NB4 (cell line): ENCODE data around the gene CYP2S1.
A peak's percentile ranks its signal among the peaks of the same experiment; 100 is the strongest.

Source experiments
- DNase-seq: peaks from one replicate; pipeline ENCODE4 v3.0.0; 2010; ENCODE audit warnings: low read depth
- H3K4me3 ChIP-seq: one replicate; pipeline ENCODE4 v1.5.1; 2011; ENCODE audit warnings: mild to moderate bottlenecking, low read depth, low read length, moderate library complexity
- MYC ChIP-seq: IDR thresholded peaks from 2 replicates; pipeline ENCODE4 v1.6.1; 2011; ENCODE audit warnings: low read depth, low read length
- POLR2A ChIP-seq: IDR thresholded peaks from 2 replicates; pipeline ENCODE4 v1.6.1; 2011; ENCODE audit warnings: mild to moderate bottlenecking; ENCODE audit not compliant: insufficient read length; ENCODE audit errors: extremely low read depth
- TF ChIP-seq, protein P1 (sequence below): IDR thresholded peaks from 2 replicates; pipeline ENCODE4 v1.6.1; 2011; ENCODE audit warnings: low read depth, low read length
- TF ChIP-seq, protein P2 (sequence below): IDR thresholded peaks from one replicate; pipeline ENCODE4 v1.5.1; 2012; ENCODE audit warnings: low read depth, low read length

The CYP2S1 gene

DNA sequence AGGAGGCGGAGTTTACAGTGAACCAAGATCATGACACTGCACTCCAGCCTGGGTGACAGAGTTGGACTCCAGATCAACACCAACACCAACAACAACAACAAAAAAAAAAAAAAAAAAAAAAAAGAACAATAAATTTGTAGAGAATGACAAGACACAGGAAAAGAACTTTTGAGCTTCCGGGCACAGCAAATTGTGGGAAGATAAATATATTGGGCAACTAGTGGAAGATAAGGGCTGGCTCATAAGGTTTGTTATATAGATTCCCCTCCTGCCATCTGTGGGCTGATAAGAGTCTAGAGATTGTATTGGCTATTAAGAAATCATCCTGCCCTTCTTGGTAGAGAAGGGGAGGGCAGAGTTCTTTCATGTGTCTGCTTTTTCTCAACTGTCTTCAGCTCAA, 33.1 kb upstream of the CYP2S1 start:
- TF ChIP-seq, protein P1, sequence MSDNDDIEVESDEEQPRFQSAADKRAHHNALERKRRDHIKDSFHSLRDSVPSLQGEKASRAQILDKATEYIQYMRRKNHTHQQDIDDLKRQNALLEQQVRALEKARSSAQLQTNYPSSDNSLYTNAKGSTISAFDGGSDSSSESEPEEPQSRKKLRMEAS = no peak
- no peak for TF ChIP-seq MYC
- TF ChIP-seq, protein P2, sequence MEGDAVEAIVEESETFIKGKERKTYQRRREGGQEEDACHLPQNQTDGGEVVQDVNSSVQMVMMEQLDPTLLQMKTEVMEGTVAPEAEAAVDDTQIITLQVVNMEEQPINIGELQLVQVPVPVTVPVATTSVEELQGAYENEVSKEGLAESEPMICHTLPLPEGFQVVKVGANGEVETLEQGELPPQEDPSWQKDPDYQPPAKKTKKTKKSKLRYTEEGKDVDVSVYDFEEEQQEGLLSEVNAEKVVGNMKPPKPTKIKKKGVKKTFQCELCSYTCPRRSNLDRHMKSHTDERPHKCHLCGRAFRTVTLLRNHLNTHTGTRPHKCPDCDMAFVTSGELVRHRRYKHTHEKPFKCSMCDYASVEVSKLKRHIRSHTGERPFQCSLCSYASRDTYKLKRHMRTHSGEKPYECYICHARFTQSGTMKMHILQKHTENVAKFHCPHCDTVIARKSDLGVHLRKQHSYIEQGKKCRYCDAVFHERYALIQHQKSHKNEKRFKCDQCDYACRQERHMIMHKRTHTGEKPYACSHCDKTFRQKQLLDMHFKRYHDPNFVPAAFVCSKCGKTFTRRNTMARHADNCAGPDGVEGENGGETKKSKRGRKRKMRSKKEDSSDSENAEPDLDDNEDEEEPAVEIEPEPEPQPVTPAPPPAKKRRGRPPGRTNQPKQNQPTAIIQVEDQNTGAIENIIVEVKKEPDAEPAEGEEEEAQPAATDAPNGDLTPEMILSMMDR = no peak
- no peak for TF ChIP-seq POLR2A
- no peak for DNase-seq
- H3K4me3 ChIP-seq = no peak overlapping the region

DNA sequence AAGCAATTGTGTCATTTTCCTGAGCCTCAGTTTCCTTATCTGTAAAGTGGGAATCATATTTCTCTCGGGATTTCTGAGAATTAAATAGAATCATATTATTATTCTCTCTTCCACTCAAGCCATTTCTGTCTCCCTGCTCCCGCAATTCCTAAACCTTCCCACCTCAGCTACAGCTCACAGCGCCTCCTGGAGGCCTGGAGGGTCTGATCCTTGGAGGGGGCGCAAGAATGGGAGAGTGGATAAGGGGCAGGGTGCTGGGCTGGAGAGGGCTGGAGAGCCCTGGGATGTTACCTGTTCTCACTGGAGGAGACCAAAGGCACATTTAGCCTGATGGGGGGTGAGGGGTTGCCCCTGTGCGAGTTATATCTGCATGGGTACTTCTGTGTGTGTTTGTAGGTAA, 31.1 kb upstream of the CYP2S1 start:
- TF ChIP-seq, protein P2 = peak; percentile 5
- TF ChIP-seq POLR2A = no peak
- H3K4me3 ChIP-seq = no peak overlapping the region
- no peak for DNase-seq

DNA sequence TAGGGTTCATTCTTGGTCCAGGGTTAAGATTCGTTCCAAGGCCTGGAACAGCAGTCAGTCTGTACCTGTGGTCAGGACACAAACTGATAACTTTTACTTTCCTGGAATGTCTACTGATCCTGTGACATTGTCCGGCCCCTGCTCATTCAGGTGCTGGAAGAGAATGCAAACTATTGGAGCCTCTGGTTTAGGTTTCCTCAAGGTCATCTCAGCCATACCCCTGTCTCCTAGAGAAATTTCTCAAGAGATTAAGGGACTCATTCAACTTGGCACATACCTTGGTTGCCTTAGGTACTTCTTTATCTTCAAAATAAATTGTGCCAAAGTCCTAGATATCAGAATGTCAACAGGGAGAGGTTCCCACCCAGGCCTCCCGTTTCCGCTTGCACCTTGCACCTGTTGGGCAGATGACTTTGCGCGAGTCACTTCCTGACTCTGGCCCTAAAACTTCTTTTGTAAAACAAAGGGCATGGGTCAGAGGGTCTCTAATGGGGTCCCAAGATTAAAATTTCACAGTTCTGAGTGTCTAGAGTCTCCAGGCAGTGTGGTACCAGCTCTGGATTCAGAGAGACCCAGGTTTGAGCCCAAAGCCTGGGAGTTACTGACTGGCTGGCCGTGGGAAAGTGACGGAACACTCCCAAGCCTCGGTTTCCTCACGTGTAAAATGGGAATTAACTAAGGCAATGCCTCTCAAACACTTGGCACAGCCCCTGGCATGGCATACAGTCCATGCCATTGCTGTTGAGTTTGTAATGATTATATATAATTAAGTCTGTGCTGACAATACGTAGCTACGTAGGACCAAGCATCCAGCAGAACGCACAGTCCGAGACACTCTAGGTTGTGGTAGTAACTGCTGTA, 25.8 kb upstream of the CYP2S1 start:
- H3K4me3 ChIP-seq = no peak overlapping the region
- DNase-seq = no peak
- TF ChIP-seq POLR2A (no peak), MYC (no peak)
- TF ChIP-seq, protein P1 = no peak
- TF ChIP-seq, protein P2 = no peak

DNA sequence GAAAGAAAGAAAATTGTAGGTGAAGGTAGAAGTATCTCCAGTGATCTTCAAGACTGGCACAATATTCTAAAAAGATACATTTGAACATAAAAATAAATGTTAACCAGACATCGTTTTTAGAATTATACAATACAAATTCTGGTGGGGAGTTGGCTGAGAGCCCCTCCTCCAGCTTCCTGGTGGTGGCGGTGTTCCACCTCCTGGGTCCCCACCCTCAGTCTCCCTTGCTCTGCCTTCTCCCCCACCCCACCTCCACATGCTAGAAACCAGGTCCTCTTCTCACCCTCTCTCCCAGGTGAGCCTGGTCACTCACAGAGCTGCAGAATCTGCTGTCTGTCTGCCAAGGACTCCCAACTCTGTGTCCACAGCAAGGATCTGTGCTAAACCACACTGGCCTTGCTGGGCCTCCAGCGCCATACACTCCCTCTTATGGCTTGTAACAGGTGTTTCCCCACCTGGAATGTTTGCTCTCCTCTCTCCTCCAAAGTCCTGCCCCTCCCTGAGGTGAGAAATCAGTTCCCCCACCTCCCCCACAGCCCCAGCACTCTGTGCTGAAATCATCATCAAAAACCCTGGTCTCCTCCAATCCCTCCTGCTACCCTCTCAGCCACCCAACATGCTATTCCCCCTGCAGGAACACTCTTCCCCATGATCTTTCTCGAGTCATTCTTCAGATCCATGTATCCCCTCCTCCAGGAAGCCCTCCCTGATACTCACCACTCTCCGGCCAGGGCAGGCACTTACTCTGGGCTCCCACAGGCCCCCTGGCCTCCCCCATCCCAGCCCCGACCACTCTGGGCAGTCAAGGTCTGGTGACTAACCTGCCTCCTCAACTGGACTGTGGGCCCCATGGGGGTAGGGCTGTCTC, 20.5 kb upstream of the CYP2S1 start:
- no peak for DNase-seq
- no peak overlapping the region for H3K4me3 ChIP-seq
- no peak for TF ChIP-seq POLR2A
- TF ChIP-seq, protein P2 = no peak
- TF ChIP-seq, protein P1 = no peak
- TF ChIP-seq MYC = no peak

DNA sequence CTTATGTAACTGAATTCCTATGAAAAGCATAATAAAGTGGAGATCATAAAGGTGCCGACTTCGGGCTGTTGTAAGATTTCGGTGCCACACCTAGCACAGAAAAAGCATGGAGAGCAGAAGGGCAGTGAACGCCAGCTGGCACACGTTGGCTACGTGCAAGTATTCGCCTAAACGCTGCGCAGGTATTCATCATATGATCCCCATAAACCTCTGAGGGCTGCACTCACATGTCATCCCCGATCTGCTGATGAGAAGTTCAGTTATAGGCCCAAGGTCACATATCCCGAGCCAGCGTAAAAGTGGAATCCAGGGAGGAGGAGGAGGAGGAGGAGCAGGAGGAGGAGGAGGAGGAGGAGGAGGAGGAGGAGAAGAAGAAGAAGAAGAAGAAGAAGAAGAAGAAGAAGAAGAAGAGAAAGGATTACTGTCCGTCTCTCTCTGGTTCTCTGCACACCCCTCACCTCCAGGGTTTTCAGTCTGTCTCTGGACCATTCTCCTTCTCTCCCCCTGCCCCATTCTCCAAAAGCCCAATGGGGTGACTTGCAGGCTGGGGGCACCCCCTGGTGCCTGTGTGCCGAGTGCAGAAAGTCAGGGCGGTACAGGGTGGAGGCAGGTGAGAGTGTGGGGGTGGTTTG, 18.6 kb upstream of the CYP2S1 start:
- H3K4me3 ChIP-seq = no peak overlapping the region
- TF ChIP-seq, protein P1 = no peak
- TF ChIP-seq MYC = no peak
- TF ChIP-seq POLR2A = no peak
- TF ChIP-seq, protein P2 = no peak
- no peak for DNase-seq
